GM20000 (cell line): ENCODE results near the gene CTSD.

Experiments used
- DNase-seq: peaks from one replicate; pipeline ENCODE4 v3.0.0; 2012; ENCODE audit warnings: low spot score
- TF ChIP-seq, protein P1 (sequence below): IDR thresholded peaks from 2 replicates; pipeline ENCODE4 v1.5.1; 2012; ENCODE audit warnings: mild to moderate bottlenecking, control low read depth; ENCODE audit errors: extremely low read depth, missing control alignments

CTSD gene

DNA sequence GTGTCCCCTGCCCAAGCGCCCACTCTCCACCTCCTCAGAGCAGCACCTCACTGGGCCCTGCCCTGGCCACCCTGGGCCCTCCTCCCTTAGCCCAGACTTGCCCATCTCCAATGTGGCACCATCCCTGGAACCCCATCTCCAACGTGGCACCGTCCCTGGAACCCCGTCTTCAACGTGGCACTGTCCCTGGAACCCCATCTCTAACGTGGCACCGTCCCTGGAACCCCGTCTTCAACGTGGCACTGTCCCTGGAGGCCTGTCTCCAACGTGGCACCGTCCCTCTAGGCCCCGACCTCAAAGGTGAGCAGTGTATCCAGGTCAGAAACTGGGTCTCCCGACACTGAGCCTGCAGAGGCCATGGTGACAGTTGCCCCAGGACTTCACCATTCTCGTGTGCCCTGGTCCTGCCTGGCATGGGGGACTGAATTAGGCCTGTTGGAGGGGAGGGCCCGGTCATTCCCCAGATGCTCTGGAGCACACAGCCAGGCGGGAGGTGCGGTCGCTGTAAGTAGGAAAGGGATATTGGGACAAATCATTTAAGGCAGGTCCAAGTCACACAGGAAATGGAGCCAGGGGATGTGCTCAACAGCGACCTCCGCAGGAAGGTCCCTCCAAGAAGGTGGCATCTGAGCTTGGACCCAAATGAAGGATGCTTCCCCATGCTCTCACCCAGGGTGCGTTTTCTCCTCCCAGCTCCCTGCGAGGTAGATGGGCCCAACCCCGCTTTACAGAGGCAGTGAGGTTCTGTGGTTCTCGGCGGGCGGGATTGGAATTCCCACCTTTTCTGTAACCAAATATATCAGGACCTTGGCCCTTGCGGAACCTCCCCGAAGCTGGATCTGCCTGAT is 2.4 kb upstream of the CTSD start:
- TF ChIP-seq, protein P1, sequence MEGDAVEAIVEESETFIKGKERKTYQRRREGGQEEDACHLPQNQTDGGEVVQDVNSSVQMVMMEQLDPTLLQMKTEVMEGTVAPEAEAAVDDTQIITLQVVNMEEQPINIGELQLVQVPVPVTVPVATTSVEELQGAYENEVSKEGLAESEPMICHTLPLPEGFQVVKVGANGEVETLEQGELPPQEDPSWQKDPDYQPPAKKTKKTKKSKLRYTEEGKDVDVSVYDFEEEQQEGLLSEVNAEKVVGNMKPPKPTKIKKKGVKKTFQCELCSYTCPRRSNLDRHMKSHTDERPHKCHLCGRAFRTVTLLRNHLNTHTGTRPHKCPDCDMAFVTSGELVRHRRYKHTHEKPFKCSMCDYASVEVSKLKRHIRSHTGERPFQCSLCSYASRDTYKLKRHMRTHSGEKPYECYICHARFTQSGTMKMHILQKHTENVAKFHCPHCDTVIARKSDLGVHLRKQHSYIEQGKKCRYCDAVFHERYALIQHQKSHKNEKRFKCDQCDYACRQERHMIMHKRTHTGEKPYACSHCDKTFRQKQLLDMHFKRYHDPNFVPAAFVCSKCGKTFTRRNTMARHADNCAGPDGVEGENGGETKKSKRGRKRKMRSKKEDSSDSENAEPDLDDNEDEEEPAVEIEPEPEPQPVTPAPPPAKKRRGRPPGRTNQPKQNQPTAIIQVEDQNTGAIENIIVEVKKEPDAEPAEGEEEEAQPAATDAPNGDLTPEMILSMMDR = peak; percentile 15
- no peak for DNase-seq

DNA sequence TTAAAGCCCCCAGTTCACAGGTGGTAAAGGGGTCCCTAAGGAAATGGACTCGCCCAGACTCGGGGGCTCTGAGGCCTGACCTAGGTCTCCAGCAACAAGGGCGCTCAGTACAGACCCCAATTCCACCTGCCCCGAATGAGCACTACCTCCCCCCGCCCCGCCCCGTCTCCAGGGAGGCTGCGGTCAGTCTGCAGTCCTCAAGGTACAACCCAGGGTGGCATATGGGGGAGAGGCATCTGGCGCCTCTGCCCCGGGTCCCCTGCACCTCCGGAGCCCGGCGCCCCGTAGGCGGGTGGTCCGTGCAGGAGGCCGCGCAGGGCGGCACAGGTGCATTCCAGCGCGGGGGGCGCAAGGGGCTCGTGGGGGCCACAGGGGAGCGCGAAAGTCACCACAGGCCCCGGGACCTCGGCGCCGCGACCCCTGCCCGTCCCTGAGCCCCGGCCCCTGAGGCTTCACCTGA is 361 bp downstream of the CTSD start:
- DNase-seq = peak; percentile 38
- TF ChIP-seq, protein P1 = no peak

DNA sequence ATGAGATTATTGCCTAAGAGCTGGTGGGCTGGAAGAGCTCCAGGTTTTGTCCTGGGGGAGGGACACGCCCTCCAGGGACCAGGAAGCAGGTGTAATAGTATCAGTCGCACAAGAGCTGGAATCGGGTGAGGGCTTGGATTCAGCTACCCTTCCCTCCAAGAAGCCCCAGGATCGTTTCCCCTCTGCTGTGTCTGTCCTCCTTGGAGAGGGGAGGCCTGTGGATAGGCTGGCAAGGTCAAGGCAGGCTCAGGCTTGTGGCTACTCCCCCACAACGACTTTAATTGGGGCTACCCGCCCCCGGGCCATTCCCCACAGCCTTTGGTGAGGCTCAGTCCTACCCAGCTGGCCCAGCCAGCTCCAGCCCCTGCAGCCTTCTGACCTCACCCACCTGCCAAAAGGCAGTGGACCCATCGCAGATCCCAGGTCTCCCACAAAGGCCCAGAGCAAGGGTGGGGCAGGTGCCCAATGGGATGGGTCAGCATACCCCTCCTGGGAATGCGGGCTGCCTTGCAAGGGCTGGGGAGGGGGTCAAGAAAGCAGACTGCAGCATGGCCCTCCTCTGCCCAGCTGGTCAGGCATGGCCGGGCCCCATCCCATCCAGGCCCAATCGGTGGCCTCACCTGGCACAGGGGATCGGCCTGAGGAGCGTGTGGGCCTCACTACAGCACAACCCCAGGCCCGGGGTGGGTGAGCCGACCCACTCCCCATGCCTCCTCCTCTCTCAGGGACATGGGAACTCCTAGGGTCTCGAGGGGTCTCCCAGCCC is 1.0 kb downstream of the CTSD start:
- TF ChIP-seq, protein P1 = no peak
- peak; percentile 39 for DNase-seq

DNA sequence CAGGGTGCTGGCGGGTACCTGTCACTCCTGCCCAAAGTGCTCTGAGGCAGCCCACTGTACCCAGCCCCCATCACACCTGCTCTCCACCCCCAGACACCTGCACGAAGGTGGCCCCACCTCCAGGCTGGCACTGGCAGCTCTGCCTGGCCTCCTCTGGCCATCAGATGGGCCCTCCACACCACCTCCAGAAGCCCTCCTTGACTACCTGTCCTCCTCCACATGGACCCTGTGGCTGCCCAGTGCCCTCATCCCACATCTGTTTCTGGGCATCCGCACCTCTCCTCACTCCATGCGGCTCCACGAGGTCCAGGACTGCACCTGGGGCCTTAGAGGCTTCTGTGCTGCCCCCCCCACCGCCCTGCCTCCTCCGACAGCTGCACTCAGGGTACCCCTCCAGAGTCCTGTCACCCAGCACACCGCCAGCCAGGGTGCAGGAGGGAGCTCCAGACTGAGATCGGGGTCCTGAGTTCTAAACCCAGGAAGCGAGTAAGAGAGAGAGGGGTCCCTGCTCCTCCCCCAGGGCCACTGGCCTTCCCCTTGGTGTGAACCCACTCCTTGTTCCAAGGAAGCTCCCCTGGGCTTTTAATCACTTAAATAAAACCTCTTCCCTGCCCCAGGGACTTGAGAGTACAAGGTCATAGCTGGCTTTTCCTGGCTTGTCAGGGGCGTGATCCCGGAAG is 1.7 kb downstream of the CTSD start:
- TF ChIP-seq, protein P1 = no peak
- DNase-seq = no peak

DNA sequence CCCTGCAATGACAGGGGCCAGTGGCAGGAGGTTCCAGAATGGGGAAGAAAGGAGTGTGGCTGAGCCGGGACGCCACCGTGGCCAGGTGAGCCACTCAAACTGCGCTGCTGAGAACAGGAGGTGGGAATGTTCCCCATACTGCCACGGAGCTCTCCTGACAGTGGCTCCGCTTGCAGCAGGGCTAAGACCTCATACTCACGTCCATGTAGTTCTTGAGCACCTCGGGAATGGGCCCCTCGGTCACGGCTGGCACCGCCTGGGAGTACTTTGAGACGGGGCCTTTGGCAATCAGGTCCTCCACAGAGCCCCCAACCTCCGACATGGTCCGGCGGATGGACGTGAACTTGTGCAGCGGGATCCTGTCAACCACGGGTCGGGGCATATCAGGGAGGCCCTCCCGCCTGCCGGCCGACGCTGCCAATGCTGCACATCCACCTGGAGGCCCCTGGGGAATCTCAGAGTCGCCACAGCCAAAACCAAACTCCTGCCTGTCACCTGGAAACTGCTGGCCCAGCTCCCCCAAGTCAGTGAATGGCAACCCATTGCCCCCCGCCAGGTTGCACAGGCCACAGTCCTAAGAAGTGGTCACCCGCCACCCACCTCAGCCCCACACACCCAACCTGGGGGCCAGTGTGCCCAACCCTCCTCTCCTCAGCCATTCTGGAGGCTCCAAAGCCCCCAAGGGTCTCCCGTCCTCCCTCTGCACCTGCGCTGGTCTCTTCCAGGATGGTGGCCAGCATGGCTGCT is 2.4 kb downstream of the CTSD start:
- TF ChIP-seq, protein P1 = no peak
- DNase-seq = no peak

DNA sequence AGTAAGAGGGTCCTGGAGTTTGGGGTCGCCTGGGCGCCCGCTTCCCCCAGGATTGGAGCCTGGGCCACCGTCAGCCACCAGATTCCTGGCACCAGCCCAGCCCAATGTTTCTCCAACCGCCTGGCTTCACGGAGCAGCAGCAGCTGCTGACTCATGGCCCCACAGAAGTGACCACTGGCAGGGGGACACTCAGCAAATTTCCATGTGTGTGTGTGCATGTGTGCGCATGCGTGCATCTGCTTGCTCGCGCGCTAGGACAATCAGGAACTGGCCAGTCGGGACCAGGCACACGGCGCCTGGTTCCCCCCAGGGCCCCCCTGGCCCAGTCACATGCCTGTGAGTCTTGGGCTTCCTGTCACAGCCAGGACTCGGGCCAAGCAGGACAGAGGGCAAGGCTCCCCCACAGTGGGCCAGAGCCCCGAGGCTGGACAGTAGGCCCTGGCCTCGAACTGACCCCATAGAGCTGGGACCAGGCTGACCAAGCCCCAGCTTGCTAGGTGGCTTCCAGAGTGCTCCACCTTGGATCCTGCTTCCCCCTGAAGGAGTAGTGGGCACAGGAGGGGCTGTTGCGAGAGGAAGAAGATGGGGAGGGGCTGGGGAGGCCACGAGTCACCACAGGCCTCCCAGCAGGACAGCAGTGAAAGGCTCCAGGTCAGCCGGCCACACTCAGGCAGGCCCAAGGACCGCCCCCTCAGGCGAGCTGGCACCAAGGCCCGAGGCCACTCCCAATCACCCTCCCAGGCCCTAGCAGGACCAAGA is 3.2 kb downstream of the CTSD start:
- no peak for DNase-seq
- TF ChIP-seq, protein P1 = no peak
